GM11168 (cell line): Measurements from ENCODE around the gene MARK1.
"Not testable (repeated sequence)": the region's sequence is repeated elsewhere in the genome, so short reads cannot be mapped to it uniquely, and the experiment has no call there.

Source experiments
- in situ Hi-C: fragments of 300-500 bp; cut with MboI; formaldehyde crosslinking; loops from one replicate; pipeline ENCODE4 v1.12.0; 2022; ENCODE audit warnings: low sequenced_read_pairs; ENCODE audit not compliant: unreplicated experiment

Gene MARK1

DNA sequence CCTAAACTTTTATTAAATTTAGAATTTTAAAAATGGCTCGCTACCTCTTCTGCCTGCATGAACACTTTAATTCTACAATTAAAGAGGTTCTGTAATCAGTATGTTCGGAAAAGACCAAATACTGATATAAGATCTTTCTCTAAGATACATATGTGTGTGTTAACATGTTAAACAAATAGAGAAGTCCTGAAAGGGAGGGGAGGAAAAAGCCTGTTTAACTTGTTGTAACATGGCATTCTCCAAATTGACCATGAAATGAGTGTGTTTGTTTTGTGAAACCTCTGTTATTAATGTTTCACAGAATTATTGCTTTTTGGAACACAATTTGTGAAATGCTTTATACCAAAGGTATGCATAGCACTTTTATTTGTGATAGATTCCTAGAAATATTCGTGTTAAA lies 77.0 kb downstream of the MARK1 start:
- in situ Hi-C loops: no loop called here

DNA sequence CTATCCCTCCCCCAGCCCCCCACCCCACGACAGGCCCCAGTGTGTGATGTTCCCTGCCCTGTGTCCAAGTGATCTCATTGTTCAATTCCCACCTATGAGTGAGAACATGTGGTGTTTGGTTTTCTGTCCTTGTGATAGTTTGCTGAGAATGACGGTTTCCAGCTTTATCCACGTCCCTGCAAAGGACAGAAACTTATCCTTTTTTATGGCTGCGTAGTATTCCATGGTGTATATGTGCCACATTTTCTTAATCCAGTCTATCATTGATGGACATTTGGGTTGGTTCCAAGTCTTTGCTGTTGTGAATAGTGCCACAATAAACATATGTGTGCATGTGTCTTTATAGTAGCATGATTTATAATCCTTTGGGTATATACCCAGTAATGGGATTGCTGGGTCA lies 77.7 kb downstream of the MARK1 start:
- in situ Hi-C loops: not testable (repeated sequence)

DNA sequence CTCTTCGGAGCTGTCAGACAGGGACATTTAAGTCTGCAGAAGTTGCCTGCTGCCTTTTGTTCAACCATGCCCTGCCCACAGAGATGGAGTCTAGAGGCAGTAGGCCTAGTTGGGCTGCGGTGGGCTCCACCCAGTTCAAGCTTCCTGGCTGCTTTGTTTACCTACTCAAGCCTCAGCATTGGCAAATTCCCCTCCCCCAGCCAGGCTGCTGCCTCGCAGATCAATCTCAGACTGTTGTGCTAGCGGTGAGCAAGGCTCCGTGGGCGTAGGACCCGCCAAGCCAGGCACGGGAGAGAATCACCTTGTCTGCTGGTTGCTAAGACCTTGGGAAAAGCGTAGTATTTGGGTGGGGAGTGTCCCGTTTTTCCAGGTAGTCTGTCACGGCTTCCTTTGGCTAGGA lies 83.2 kb downstream of the MARK1 start:
- in situ Hi-C loops: not testable (repeated sequence)

GRCh38 chr1:220616836-220617235 lies 88.9 kb downstream of the MARK1 start:
- in situ Hi-C loops: no loop called here

- in situ Hi-C loops: no loop called here
These were observed 100.5 kb downstream of the MARK1 start for GRCh38 chr1:220628431-220628830.

- in situ Hi-C loops: no loop called here
These were observed 103.4 kb downstream of the MARK1 start for GRCh38 chr1:220631238-220631815.

DNA sequence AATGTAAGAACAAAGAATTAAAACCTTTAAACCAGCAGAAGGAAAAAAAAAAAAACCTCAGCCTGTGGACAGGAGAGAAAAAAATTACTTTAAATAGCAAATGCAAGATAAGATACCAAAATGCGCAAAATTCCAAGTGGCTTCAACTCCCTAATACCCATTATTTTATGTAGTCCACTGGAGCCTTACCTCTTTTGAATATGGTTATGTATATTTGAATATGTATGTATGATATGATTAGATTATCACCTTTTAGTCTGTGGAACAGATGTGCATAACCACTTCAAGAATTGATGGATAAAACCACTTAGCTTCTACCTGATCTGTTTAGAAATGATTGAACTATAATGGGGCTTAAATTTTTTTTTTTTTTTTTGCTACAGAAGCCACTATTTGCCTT lies 109.8 kb downstream of the MARK1 start:
- in situ Hi-C loops: no loop called here

DNA sequence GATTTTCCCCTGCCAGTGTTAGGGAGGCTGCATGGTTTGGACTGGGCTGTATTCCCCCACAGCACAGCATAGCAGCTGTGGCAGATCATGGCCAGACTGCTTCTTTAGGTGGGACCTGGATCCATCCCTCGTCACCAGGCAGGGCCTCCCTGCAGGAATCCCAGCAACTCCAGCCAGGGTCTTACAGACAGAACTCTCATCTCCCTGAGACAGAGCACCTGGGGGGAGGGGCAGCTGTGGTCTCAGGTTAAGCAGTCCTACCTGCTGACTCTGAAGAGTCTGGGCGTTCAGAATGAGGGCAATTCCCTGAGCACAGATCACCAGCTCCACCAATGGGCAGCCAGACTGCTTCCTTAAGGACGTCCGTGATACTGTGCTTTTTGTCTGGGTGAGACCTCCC lies 114.3 kb downstream of the MARK1 start:
- in situ Hi-C loops: no loop called here

- in situ Hi-C loops: no loop called here
These were observed 125.1 kb downstream of the MARK1 start for GRCh38 chr1:220652995-220653394.

- in situ Hi-C loops: no loop called here
These were observed 127.6 kb downstream of the MARK1 start for GRCh38 chr1:220655509-220655908.

DNA sequence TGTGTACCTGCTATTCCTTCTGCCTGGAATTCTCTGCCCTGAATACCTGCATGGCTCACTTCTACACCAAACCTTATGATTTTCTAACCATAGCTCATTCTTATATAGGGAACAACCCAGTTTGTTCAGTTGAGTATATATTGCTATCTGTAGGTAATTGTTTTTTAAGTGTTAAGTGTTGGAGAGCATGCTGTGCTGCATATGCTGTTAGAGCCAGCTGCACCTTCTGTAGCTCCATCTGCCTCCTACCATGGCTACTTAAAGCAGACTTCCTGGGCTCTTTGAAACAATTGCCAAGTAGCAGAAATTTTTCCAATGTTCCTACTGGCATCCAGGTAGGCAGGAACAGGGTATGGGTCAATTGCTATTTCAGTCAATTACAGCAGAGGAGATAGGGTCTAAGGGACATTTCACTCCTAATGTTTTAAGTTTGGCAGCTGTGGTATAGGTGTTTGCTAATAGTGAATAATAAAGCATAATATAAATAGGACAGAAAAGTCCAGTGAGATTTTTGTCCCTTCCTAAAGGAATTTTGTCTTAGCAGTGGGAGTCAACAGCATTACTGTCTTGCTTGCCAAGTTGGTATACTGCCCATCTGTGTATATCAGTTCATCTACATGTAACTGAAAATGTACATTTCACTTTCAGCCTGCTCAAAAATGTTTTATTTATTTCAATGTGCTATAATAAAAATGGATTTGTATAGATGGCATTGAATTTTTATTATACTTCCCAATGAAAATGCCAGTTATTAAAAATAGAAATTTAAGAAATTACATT lies 128.2 kb downstream of the MARK1 start:
- in situ Hi-C loops: no loop called here

GRCh38 chr1:220666349-220666748 lies 138.4 kb downstream of the MARK1 start:
- in situ Hi-C loops: no loop called here

- in situ Hi-C loops: no loop called here
These were observed 141.1 kb downstream of the MARK1 start for GRCh38 chr1:220669005-220669404.

GRCh38 chr1:220670365-220670764 lies 142.4 kb downstream of the MARK1 start:
- in situ Hi-C loops: no loop called here

GRCh38 chr1:220673921-220674320 lies 146.0 kb downstream of the MARK1 start:
- in situ Hi-C loops: no loop called here

DNA sequence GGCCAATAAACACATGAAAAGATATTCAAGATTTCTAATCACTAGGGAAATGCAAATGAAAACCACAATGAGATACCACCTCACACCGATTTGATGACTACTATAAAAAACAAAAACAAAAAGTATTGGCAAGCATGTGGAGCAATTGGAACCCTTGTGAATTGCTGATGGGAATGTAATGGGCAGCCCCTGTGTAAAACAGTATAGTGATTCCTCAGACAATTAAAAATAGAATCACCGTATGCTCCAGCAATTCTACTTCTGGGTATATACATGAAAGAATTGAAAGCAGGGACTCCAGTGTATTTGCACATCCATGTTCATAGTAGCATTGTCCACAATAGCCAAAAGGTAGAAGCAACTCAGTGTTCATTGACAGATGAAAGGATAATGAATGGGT lies 149.3 kb downstream of the MARK1 start:
- in situ Hi-C loops: no loop called here

GRCh38 chr1:220680085-220680687 lies 152.2 kb downstream of the MARK1 start:
- in situ Hi-C loops: loop anchor here (10.0 kb wide), 1 partner anchor 105 kb away; the partner anchor contains the start of gene MTARC1

- in situ Hi-C loops: loop anchor here (10.0 kb wide), 1 partner anchor 103 kb away; the partner anchor contains the start of gene MTARC1
These were observed 153.4 kb downstream of the MARK1 start for GRCh38 chr1:220681220-220681880.

- in situ Hi-C loops: loop anchor here (10.0 kb wide), 1 partner anchor 102 kb away; the partner anchor contains the start of gene MTARC1
These were observed 155.1 kb downstream of the MARK1 start for GRCh38 chr1:220682901-220683576.

DNA sequence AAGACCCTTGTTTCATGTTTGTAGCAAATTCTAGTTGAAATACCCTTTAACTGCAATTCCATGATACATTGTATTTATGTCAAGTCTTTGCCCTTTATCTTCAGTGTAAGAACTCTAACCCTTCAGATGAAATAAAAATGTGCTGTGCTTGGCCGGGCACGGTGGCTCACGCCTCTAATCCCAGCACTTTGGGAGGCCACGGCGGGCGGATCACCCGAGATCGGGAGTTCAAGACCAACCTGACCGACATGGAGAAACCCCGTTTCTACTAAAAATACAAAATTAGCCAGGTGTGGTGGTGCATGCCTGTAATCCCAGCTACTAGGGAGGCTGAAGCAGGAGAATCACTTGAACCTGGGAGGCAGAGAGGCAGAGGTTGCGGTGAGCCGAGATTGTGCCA lies 155.8 kb downstream of the MARK1 start:
- in situ Hi-C loops: loop anchor here (10.0 kb wide), 1 partner anchor 101 kb away; the partner anchor contains the start of gene MTARC1
